OCI-LY3 (cell line): ENCODE data around the gene INTS11.
A peak's percentile ranks its signal among the peaks of the same experiment; 100 is the strongest.

ENCODE experiments used
- H2AFZ ChIP-seq: fragments of 200-600, 300-600 bp; shearing (Covaris generic); 2 replicates; pipeline ENCODE4 v1.6.0; 2014; ENCODE audit warnings: antibody characterized with exemption, low read depth, low read length
- H3K27ac ChIP-seq: fragments of 200-600, 300-600 bp; sonication (generic); 2 replicates; pipeline ENCODE4 v1.5.1; 2014; ENCODE audit warnings: mild to moderate bottlenecking, low read length, moderate library complexity, mixed read lengths
- H3K27me3 ChIP-seq: fragments of 200-600, 300-600 bp; sonication (generic); 2 replicates; pipeline ENCODE4 v1.6.1; 2014; ENCODE audit warnings: low read depth, low read length, mixed read lengths
- H3K36me3 ChIP-seq: fragments of 200-600, 300-600 bp; sonication (generic); replicated peaks from 2 replicates; pipeline ENCODE3; 2014; ENCODE audit warnings: low read depth, low read length, mixed read lengths
- H3K4me1 ChIP-seq: fragments of 300-600, 200-600 bp; sonication (generic); 2 replicates; pipeline ENCODE4 v1.6.1; 2014; ENCODE audit warnings: low read length, mixed read lengths
- H3K4me2 ChIP-seq: fragments of 200-600, 300-600 bp; sonication (generic); 2 replicates; pipeline ENCODE4 v1.6.1; 2014; ENCODE audit warnings: low read length, mixed read lengths
- H3K4me3 ChIP-seq: fragments of 300-600, 200-600 bp; sonication (generic); 2 replicates; pipeline ENCODE4 v1.5.1; 2014; ENCODE audit warnings: antibody characterized with exemption, mild to moderate bottlenecking, low read length, moderate library complexity
- H3K79me2 ChIP-seq: fragments of 300-600, 200-600 bp; shearing (Covaris generic); 2 replicates; pipeline ENCODE4 v1.6.1; 2014; ENCODE audit warnings: mild to moderate bottlenecking, low read length, mixed read lengths
- H3K9ac ChIP-seq: fragments of 300-600, 200-600 bp; shearing (Covaris generic); 2 replicates; pipeline ENCODE4 v1.6.0; 2014; ENCODE audit warnings: mild to moderate bottlenecking, low read length, moderate library complexity
- H3K9me3 ChIP-seq: fragments of 200-600, 300-600 bp; shearing (Covaris generic); 2 replicates; pipeline ENCODE4 v1.6.1; 2014; ENCODE audit warnings: low read length, mixed read lengths; ENCODE audit not compliant: insufficient read depth
- H4K20me1 ChIP-seq: fragments of 200-600, 300-600 bp; sonication (generic); 2 replicates; pipeline ENCODE4 v1.6.1; 2016; ENCODE audit warnings: low read length, mixed read lengths; ENCODE audit not compliant: insufficient read depth
- CTCF ChIP-seq: fragments of 200-600, 300-600 bp; sonication (generic); IDR thresholded peaks from 2 replicates; pipeline ENCODE4 v1.5.1; 2014; ENCODE audit warnings: antibody characterized with exemption, low read length, low read depth
- EZH2phosphoT487 ChIP-seq: fragments of 200-600 bp; shearing (Covaris generic); IDR thresholded peaks from 2 replicates; pipeline ENCODE4 v1.6.1; 2018; ENCODE audit warnings: antibody characterized with exemption, mixed run types, low read depth

The INTS11 gene

GRCh38 chr1:1344655-1345361 lies 20.3 kb upstream of the INTS11 start:
- Histone ChIP-seq H4K20me1 (peaks cover 41% of the 10 kb centered on the region; the same call in 1 of the 2 replicates), H3K4me2 (no peak overlapping the region)

GRCh38 chr1:1343811-1344421 lies 19.5 kb upstream of the INTS11 start:
- Histone ChIP-seq H3K36me3 (peaks cover 12% of the 10 kb centered on the region), H3K27me3 (no peaks in the 10 kb centered on the region), H3K4me1 (peaks cover 9% of the 10 kb centered on the region), H2AFZ (no peak overlapping the region), H3K4me3 (no peak overlapping the region), H3K27ac (no peak overlapping the region), H4K20me1 (peaks cover 41% of the 10 kb centered on the region; the same call in 1 of the 2 replicates), H3K9me3 (no peaks in the 10 kb centered on the region), H3K4me2 (no peak overlapping the region), H3K79me2 (peaks cover 56% of the 10 kb centered on the region), H3K9ac (no peak overlapping the region)
- TF ChIP-seq EZH2phosphoT487 (no peak), CTCF (no peak)

More at GRCh38 chr1:1344655-1345361, 20.3 kb upstream of the INTS11 start:
- H3K4me1 ChIP-seq, result peaks cover 9% of the 10 kb centered on the region
- H3K9ac ChIP-seq, result no peak overlapping the region
- no peaks in the 10 kb centered on the region for H3K9me3 ChIP-seq
- peak; percentile 50 for TF ChIP-seq CTCF
- no peak for TF ChIP-seq EZH2phosphoT487
- H3K27me3 ChIP-seq, result no peaks in the 10 kb centered on the region
- no peak overlapping the region for H3K27ac ChIP-seq
- no peak overlapping the region for H2AFZ ChIP-seq
- peaks cover 56% of the 10 kb centered on the region for H3K79me2 ChIP-seq
- peaks cover 12% of the 10 kb centered on the region for H3K36me3 ChIP-seq
- no peak overlapping the region for H3K4me3 ChIP-seq

- H3K27ac ChIP-seq, result no peak overlapping the region
- peaks cover 12% of the 10 kb centered on the region for H3K36me3 ChIP-seq
- H4K20me1 ChIP-seq, result peaks cover 37% of the 10 kb centered on the region; the same call in 1 of the 2 replicates
- H3K4me3 ChIP-seq, result no peak overlapping the region
- H3K4me1 ChIP-seq, result peaks cover 4% of the 10 kb centered on the region
- no peak overlapping the region for H3K9ac ChIP-seq
- H3K79me2 ChIP-seq, result peaks cover 43% of the 10 kb centered on the region
- no peaks in the 10 kb centered on the region for H3K27me3 ChIP-seq
- H3K9me3 ChIP-seq, result no peaks in the 10 kb centered on the region
- H3K4me2 ChIP-seq, result no peak overlapping the region
- H2AFZ ChIP-seq, result no peak overlapping the region
- no peak for TF ChIP-seq CTCF
- no peak for TF ChIP-seq EZH2phosphoT487
Measured at GRCh38 chr1:1342584-1343115, 18.2 kb upstream of the INTS11 start.

- no peaks in the 10 kb centered on the region for H3K4me1 ChIP-seq
- H3K27me3 ChIP-seq, result no peaks in the 10 kb centered on the region
- H4K20me1 ChIP-seq, result peaks cover 32% of the 10 kb centered on the region; the same call in 1 of the 2 replicates
- no peak overlapping the region for H2AFZ ChIP-seq
- TF ChIP-seq CTCF, result no peak
- no peak for TF ChIP-seq EZH2phosphoT487
- H3K27ac ChIP-seq, result no peak overlapping the region
- H3K36me3 ChIP-seq, result peaks cover 12% of the 10 kb centered on the region
- H3K4me3 ChIP-seq, result no peak overlapping the region
- no peaks in the 10 kb centered on the region for H3K9me3 ChIP-seq
- peaks cover 38% of the 10 kb centered on the region for H3K79me2 ChIP-seq
- no peak overlapping the region for H3K9ac ChIP-seq
- no peak overlapping the region for H3K4me2 ChIP-seq
Measured at GRCh38 chr1:1342061-1342562, 17.7 kb upstream of the INTS11 start.
